Gastroesophageal sphincter (tissue), 3 donors: Measurements from ENCODE around the gene PTH2R.

Experiments used
- CTCF ChIP-seq, 4 experiments: fragments of 200-600 bp in 2 of 4; fragments of 450-650 bp in 2 of 4; sonication (generic) in 1 of 4; IDR thresholded peaks; one replicate each; pipeline ENCODE4 v1.5.1; 2017 to 2019; ENCODE audit warnings: antibody characterized with exemption in 4 of 4, mild to moderate bottlenecking in 2 of 4, moderate library complexity in 2 of 4
- POLR2AphosphoS5 ChIP-seq: sonication (generic); formaldehyde crosslinking; IDR thresholded peaks from one replicate; pipeline ENCODE4 v1.6.1; 2017; ENCODE audit warnings: antibody characterized with exemption

GRCh38 chr2:208399201-208399600 lies 7.4 kb upstream of the PTH2R start:
- TF ChIP-seq CTCF (IDR thresholded peaks at IDR 0.05) (no peak), POLR2AphosphoS5 (no peak)
